PC-3 (cell line): ENCODE data around the gene HS3ST4.

Experiments used
- EZH2 ChIP-seq: fragments of 300-600 bp; sonication (generic); IDR thresholded peaks from one replicate; pipeline ENCODE4 v1.6.1; 2017; ENCODE audit warnings: antibody characterized with exemption, mild to moderate bottlenecking, low read length; ENCODE audit not compliant: unreplicated experiment
- EZH2phosphoT487 ChIP-seq: fragments of 300-600 bp; sonication (generic); IDR thresholded peaks from 2 replicates; pipeline ENCODE4 v1.6.1; 2018; ENCODE audit warnings: mild to moderate bottlenecking, antibody characterized with exemption, low read length, borderline replicate concordance
- TF ChIP-seq, protein P1 (sequence below): fragments of 300-600 bp; sonication (generic); conservative IDR thresholded peaks from 2 replicates; pipeline ENCODE4 v1.5.1; 2017; ENCODE audit warnings: antibody characterized with exemption, low read depth, mild to moderate bottlenecking, low read length

DNA sequence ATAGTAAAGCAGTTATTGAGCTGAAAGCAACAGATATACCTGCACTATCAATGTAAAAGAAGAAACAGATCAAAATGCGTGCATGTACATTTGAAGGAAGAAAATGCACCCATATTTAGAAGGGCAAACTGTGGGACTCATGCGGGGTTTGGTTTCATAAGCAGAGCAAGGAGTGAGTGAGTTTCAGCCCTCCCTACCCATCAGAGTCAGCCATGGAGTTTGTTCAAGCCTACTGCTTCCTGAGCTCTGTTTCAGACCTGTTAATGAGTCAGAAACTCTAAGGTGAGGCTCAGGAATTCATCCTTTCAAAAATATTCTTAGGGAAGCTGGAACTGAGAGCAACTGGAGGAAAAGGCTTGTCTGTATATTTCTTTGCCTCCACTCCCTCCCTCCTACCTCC lies 446.2 kb downstream of the HS3ST4 start:
- TF ChIP-seq, protein P1, sequence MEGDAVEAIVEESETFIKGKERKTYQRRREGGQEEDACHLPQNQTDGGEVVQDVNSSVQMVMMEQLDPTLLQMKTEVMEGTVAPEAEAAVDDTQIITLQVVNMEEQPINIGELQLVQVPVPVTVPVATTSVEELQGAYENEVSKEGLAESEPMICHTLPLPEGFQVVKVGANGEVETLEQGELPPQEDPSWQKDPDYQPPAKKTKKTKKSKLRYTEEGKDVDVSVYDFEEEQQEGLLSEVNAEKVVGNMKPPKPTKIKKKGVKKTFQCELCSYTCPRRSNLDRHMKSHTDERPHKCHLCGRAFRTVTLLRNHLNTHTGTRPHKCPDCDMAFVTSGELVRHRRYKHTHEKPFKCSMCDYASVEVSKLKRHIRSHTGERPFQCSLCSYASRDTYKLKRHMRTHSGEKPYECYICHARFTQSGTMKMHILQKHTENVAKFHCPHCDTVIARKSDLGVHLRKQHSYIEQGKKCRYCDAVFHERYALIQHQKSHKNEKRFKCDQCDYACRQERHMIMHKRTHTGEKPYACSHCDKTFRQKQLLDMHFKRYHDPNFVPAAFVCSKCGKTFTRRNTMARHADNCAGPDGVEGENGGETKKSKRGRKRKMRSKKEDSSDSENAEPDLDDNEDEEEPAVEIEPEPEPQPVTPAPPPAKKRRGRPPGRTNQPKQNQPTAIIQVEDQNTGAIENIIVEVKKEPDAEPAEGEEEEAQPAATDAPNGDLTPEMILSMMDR, result no peak
- TF ChIP-seq EZH2phosphoT487 (no peak), EZH2 (no peak)
